IPS DF 4.7 (cell line): ENCODE measurements around the gene MIEF2.
"Not testable (repeated sequence)": the region's sequence is repeated elsewhere in the genome, so short reads cannot be mapped to it uniquely, and the experiment has no call there.

Experiments
- DNase-seq: peaks from one replicate; pipeline ENCODE4 v3.0.0-alpha.2; 2013; ENCODE audit warnings: low spot score; ENCODE audit errors: extremely low read depth

Gene MIEF2

DNA sequence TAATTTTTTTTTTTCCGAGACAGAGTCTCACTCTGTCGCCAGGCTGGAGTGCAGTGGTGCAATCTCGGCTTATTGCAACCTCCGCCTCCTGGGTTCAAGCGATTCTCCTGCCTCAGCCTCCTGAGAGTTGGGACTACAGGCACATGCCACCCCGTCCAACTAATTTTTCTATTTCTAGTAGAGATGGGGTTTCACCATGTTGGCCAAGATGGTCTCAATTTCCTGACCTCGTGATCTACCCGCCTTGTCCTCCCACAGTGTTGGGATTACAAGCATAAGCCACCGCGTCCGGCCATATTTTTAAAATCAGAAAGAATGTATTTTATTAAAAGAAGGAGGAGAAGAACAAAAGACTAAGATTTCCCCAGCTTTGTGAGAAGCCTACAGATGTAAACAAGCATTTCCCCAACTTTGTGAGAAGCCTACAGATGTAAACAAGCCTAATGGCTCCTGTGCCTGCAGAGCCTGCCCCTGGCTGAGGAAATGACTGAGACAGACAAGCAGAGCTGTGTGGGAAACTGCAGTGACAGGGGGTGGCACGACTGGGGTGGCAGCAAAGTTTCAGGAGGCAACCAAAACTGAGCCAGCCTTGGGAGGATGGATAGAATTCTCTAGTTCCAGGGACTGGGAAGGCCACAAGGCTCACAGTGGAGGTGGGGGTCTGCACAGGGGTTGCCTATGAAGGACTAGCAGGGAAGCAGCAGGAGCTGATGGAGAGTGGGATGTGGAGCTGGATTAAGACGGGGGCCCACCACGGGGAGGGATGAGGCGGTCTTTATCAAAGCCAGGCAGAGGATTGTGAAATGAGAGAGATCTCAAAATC is 31.5 kb downstream of the MIEF2 start:
- no peak for DNase-seq

DNA sequence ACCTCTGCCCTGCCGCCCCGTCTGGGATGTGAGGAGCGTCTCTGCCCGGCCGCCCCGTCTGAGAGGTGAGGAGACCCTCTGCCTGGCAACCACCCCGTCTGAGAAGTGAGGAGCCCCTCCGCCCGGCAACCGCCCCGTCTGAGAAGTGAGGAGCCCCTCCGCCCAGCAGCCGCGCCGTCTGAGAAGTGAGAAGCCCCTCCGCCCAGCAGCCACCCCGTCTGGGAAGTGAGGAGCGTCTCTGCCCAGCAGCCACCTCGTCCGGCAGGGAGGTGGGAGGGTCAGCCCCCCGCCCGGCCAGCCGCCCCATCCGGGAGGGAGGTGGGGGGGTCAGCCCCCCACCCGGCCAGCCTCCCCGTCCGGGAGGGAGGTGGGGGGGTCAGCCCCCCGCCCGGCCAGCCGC is 37.6 kb downstream of the MIEF2 start:
- DNase-seq = not testable (repeated sequence)

DNA sequence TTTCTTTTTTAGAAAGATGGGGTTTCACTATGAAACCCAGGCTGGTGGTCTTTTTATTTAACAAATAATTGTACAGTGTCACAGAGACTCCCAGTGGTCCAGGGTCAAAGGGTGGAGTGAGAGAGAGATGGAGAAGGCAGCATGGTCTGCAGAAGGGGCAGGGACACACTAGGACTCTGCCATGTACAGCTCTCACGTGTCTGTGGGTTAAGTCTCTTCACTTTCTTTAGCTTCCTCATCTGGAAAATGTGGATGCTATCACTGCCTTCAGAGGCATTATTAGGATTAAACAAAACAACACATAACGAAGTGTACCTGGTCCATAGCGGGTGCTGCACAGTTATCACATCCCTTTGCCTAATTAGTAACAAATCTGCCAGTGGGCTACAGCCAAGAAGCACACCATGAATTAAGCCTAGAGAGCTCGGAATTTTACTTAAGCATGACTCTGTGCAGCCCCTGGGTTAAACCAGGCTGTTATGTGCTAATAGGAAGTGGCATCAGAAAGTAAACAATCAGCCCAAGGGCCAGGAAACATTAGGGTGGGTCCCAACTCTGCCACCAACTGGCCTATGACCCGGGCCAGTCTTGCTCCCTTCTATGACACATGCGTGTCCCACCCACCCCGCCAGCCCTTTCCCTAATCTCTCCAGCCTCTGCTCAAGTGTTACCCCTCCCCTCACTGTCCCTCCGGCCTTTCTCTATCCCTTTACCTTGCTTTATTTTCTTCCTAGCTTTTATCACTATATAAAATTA is 40.4 kb downstream of the MIEF2 start:
- no peak for DNase-seq

DNA sequence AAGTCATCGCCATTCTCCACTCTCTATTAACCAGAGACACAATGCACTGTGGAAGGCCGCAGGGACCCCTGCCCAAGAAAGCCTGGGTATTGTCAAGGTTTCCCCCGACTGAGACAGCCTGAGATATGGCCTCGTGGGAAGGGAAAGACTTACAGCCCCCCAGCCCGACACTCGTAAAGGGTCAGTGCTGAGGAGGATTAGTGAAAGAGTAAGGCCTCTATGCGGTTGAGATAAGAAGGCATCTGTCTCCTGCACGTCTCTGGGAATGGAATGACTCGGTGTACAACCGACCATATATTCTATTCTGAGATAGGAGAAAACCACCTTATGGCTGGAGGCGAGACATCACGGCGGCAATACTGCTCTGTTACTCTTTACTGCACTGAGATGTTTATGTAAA is 42.7 kb downstream of the MIEF2 start:
- DNase-seq = not testable (repeated sequence)

DNA sequence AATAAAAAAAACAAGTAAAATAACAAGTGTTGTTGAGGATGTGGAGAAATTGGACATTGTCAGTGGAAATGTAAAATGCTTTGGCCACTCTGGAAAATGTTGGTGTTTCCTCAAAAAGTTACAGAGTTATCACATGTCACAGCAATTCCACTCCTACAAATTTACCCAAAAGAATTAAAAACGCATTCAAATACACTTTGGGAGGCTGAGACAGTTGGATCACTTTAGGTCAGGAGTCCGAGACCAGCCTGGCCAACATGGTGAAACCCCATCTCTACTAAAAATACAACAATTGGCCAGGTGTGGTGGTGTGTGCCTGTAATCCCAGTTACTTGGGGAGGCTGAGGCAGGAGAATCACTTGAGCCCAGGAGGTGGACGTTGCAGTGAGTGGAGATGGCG is 48.7 kb downstream of the MIEF2 start:
- no peak for DNase-seq

DNA sequence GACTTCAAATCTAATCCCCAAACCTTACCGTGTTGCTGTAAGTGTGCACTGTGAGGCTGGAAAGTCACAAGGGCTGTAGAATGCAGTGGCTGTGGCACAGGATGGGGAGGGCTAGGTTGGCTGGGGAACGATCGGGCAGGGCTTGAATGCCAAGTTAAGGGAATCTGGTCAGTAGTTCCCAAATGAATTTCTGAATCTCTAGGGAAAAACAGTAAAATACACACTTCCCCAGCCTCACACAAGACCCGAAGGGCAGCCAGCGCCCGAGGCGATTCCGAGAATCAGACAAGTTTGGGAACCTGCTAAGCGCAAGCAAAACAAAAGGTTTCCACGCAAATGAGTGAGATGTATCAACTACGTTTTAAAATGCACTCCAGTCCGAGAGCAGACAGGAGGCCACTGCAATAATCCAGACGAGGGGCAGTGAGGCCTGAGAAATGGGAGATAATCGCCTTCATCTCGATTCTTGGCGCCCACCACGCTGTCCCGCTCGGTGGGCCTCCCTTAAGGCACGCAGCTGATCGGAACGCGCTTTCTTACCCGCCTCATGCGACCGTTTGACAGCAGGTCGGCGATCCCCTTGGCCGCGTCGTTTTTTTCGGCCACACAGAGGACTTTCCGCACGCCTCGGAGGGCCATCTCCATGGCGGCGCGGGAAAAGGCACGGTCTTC is 53.7 kb downstream of the MIEF2 start:
- no peak for DNase-seq

DNA sequence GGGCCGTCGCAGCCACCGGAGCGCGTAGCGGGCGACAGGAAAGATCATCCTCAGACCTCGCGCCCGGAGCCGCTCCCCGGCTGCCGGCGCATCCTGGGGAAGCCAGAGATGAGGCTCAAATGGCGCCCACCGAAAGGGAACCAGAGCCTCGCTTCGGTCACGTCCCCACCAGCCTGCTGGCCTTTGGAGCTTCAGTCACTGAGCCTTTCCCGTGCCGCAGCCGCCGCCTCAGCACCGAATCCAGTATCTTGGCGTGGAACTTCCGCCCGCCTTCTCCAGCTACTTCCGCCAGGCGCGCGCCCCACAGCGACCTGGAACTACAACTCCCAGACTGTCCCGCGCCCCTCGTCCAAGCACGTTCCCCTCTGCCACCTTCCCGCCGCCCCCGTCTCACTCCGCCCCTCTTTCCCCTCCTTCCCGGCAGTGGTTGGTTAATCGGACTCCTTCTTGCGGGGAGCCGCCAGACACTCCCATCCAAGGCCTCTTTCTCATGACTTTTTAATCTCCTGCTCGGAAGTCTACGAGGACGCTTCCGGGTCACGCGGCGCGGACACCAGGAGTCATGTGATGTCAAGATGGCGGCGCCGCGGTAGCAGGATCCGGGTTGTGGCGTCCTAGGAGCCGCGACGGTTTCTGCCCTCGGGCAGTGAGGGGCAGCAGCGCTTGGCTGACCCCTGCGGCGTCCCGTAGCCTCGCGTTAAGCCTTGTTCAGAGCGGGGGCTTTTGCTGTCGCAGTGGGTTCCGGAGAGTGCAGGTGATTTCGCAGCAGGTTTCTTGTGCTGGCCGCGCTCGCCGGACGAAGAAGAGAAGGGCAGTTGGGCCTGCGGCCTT is 54.5 kb downstream of the MIEF2 start, which contains the start of the genes SMCR8 and TOP3A:
Gene SMCR8 (plus strand): TSS at position 563 of the 831 bp plus-strand sequence. CDS start 497 bp downstream, outside the sequence.
Gene TOP3A (minus strand): TSS at position 264 of the 831 bp plus-strand sequence. CDS start 216 bp downstream, at position 48.
- DNase-seq = peak; percentile 66

DNA sequence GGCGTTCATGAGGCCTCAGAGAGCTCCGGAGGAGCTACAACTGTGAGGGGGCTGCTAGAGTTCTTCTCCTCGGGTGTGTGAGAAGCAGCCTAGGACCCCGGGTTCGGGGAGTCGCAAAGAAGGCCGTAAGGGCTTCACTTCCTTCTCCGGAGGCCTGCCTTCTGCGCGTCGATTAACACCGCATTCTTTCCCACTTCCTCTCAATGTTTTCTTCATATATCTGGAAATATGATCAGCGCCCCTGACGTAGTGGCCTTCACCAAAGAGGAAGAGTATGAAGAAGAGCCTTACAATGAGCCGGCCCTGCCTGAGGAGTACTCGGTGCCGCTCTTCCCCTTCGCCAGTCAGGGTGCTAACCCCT is 55.1 kb downstream of the MIEF2 start:
- DNase-seq = no peak

DNA sequence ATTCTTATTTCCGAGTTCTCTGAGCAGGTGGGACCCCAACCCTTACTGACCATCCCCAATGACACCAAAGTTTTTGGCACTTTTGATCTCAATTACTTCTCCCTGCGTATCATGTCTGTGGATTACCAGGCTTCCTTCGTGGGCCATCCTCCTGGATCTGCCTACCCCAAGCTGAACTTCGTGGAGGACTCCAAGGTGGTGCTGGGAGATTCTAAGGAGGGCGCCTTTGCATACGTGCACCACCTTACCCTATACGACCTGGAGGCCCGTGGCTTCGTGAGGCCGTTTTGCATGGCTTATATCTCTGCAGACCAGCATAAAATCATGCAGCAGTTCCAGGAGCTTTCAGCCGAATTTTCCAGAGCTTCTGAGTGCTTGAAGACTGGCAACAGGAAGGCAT is 55.5 kb downstream of the MIEF2 start:
- DNase-seq = no peak
